HK-2 (cell line): ENCODE results near the gene DNAJC12.
"Not testable (repeated sequence)": the region's sequence is repeated elsewhere in the genome, so short reads cannot be mapped to it uniquely, and the experiment has no call there.

ENCODE experiments used
- DNase-seq: peaks from one replicate; pipeline ENCODE4 v3.0.0-alpha.2; 2018; ENCODE audit not compliant: unreplicated experiment

The DNAJC12 gene

DNA sequence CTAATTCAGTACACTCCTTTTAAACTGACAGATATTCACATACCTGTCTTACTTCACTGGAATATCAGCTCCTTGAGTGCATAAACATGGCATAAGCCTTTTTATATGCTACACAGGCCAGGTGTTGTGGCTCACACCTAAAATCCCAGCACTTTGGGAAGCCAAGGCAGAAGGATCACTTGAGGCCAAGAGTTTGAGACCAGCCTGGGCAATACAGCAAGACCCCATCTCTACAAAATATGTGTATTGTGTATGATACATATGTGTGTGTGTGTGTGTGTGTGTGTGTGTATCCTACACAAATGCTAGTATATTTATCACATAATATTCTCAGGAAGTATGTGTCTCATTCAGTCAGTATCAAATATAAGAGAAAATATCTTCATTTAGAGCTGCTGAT is 45.3 kb downstream of the DNAJC12 start:
- no peak for DNase-seq

DNA sequence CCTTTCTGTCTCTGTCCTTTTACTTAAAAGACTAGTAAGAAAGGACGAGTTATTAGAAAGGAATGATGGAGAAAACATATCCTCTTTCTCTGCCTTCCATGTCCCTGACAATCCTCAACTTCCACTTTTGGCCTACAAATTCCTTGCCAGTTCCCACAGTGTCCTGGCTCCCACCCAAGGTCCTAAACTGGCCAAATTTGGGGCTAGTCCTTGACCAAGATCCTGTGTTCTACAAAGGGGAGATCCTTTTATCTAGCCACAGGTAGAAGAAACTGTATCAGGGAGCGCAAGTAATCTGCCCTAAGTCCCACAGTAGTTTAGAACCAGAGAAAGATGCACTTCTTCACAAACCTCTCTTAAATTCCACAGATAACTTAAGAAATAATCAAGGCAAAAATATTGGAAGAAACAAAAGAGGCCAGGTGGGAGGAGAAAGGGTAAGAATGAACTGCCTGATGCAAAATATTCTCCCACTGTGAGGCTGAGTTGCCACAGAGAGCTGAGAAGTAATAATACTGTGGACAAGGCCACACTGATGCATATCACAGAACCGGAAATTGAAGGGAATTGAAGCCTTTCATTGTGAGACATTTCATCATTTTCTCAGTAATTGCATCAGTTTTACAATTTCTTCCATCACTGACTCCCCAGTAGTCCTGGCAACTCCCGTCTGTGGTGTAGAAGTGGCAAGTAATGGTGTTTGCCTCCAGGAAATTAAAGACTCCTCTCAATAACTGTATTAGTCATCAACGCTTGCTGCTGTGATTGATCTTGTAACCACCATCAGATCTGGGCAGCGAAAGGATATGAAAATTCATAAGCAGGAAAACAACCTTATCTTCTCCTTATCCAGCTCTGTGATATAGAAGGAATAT is 47.2 kb downstream of the DNAJC12 start:
- no peak for DNase-seq

DNA sequence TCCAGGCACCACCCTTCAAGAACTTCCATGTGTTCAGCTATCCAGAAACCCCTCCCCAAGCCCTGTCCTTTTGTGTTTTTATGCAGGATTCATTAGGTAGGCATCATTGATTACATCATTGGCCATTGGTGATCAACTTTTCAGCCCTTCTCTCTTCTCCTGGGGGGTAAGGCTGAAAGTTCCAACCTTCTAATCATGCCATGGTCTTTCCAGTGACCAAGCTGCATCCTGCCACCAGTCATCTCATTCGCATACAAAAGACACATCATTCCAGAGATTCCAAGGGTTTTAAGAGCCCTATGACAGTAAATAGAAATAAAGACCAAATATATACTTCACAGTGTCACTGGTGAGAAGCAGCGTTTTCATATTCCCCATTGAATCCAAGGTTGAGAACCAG is 48.2 kb downstream of the DNAJC12 start:
- DNase-seq, result no peak

DNA sequence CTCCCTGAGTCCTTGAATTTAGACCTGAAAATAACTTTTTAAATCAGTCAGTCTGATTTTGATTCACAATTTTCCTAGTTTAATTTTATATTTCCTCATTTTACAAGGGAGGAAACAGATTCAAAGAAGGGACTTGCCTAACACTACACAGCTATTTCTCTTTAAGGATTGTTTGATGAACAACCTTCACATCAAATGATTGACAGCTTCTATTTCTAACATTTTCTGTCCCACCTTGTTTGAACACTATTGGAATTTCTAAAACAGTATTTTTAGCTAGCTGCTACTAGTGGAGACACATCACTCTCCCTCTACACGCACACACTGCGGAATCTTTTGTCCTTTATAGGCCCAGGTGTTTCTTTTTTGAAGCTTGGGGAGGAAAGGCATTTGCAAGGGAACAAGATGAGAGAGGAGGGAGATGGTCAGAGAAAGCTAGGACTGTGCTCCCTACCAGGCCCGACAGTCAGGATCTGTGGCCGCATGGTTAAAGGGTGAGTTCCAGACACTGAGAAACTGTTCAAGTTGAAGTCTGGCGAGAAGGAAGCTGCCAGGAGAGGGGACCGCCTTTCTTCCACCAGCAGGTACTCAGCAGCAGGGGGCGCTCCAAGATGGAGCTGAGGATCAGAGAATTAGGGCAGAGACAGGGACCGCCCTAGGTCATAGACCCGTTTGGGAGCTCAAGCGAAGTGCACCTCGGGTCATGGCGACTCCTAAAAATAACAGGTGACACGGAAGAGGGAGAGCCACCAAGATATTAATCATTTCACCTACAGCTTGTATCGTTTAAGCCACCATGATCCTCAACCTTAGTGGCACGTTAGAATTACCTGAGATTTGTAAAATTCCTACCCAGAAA is 49.7 kb downstream of the DNAJC12 start:
- peak; percentile 20 for DNase-seq

- no peak for DNase-seq
These were observed 52.9 kb downstream of the DNAJC12 start for GRCh38 chr10:67785098-67785497.

DNA sequence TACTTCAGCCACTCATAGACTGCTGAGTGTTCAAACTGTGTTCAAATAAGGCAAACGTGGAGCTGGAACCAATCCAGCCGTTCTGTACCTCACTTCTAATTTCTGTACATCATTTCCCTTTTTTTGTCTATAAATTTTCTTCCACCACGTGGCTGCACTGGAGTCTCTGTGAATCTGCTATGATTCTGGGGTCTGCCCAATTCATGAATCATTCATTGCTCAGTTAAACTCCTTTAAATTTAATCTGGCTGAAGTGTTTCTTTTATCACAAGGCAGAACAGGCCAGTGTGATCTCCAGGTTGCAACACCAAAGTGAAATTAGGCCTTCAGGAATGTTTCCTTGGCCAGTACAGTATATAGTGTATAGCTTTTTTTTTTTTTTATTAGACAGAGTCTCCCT is 53.5 kb downstream of the DNAJC12 start:
- DNase-seq, result no peak

- DNase-seq, result no peak
These were observed 54.2 kb downstream of the DNAJC12 start for GRCh38 chr10:67783606-67784294.

DNA sequence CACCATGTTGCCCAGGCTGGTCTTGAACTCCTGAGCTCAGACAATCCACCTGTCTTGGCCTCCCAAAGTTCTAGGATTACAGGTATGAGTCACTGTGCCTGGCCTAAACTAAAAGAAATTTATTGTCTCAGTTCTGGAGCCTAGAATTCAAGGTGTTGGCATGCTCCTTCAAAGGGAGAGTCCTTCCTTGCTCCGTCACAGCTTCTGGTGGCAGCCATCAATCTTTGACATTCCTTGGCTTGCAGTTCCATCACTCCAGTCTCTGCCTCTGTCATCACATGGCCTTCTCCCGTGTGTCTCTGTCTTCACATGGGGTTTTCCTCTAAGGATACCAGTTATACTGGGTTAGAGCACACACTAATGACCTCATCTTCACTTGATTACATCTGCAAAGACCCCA is 55.5 kb downstream of the DNAJC12 start:
- no peak for DNase-seq

DNA sequence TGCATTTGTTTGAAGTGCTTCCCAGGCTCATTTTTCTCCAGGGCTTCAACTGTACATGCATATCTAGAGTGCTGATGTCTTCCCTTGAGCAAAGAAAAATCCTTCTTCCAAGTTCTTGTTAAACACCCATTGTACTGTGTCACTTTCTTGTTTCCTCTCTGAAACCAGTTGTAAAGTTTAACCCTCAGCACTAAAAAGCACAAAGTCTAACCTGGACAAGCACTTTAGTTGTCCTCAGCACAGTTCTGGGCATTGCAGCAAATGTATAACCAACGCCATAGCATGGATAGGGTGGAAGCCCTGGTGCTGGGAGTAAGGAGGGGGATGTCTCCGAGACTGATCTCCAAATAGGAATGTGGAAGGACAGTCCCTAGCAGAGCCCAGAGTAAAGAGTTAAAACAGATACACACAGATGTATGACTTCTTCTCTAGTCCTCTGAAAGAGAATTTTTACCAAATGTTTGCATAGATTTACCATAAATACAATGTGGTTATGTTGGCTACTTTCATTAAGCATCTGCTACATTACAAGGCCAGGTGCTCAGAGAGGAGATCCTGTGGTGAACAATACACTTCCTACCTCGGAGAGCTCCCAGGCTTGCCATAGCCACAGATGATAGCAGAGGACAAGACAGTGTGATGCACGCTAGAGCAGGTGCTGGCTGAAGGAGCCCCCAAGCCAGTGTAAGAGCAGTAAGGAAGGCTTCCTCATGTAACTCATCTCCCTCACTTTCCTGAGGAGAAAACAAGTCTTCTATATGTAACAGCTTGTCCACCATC is 57.0 kb downstream of the DNAJC12 start:
- DNase-seq, result no peak

- not testable (repeated sequence) for DNase-seq
These were observed 57.8 kb downstream of the DNAJC12 start for GRCh38 chr10:67780204-67780621.

- DNase-seq, result peak; percentile 58
These were observed 58.4 kb downstream of the DNAJC12 start for GRCh38 chr10:67779465-67780203.

DNA sequence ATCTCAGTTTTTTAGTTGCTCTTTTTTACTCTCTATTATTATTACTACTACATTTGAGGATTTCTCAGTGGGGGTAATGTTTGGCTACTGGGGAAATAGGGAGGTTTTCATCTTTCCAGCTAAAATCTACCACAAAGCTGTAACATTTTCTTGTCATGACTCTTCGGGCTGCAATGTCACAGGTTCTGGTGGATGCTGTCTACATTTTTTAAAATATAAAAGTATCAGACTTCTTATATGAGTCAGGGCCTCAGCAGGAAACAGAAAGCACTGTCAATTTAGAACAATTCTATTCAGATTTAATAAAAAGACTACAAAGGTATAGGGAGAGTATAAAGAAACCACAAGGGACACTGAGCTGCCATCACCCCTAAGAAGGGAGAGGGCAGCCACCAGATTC is 61.6 kb downstream of the DNAJC12 start:
- no peak for DNase-seq

- DNase-seq, result no peak
These were observed 62.7 kb downstream of the DNAJC12 start for GRCh38 chr10:67775279-67775678.

DNA sequence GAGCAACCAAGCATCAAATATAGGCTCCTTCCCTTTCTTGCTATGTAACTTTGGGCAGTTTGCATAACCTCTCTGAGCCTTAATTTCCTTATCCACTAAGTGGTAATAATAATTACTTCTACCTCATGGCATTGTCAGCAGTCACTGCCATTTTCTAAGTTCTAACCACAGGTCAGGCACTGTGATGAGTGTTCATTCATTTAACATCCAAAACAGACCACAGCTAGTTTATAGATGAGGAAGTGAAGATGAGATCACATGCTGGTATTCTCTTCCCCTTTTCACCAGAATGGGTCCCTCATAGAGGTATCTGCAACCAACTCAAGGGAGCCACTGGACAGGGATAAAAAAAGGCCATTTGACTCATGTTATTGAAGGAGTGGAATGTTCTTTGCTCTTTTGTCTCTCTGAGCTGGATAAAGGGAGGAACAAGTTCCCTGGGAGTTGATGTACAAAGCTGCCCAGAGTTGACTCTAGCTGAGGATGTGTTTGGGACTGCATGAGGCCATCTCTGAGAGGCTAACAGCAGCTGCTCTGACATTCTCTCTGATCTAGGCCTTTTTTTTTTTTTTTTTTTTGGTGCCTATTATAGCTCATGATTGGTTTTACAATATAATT is 65.0 kb downstream of the DNAJC12 start:
- DNase-seq, result no peak

DNA sequence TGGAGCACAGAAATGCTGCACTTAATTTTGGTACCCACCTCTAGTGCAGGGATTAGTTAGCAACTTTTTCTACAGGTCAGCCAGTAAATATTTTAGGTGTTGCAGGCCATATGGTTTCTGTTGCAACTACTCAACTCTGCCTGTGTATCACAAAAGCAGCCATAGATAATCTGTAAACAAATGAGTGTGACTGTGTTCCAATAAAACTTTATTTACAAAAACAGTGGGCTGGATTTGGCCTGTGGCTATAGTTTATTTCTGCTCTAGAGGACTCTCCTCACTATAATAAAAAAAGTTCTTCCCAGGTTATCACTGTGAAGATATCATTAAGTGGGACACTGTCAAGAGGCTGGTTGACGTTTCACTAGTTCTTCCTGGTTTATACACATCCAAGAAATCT is 65.8 kb downstream of the DNAJC12 start:
- DNase-seq, result no peak

DNA sequence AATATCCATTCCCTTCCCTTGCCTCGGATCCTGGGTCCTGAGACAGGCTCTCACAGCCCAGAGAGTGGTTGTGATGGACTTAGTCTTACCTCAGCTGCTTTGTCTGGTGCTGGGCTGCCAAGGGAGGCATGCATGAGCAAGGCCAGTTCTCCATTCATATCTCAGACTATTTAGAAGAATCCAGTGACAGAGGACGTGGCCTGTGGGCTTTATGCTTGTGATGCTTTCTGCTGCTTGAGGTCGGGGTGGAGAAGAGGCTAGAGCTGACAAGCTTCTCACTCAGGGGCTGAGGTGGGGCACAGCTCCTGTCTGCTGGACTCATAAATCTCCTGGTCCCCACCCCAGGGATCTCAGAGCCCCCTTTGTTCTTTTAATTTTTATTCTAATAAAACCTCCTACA is 66.8 kb downstream of the DNAJC12 start:
- DNase-seq, result no peak

- DNase-seq, result no peak
These were observed 67.5 kb downstream of the DNAJC12 start for GRCh38 chr10:67770537-67770936.

DNA sequence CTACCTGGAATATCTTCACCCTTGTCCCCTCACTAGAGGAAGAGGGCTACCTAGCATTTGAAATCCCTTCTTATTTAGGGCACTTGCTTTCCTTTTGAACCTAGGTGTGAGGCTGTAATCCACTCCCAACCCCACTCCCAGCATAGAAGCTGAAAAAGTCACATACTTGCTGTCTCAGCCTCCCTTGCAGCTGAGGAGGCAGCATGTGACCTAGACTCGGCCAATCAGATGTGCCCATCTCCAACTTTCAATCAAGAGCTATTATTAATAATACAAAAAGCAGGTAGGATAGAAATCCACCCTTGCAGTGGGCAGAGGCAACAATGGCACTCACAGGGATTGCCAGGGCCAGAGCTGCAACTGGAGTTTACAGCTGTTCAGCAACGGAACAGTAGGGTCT is 70.7 kb downstream of the DNAJC12 start:
- no peak for DNase-seq

- DNase-seq, result peak; percentile 99
These were observed 73.8 kb downstream of the DNAJC12 start for GRCh38 chr10:67764012-67764822.
